ENCODE results near the gene CFAP58.

GRCh38 chr10:104479906-104480593 is 126.4 kb downstream of the CFAP58 start:
- TF ChIP-seq POLR2A (IDR thresholded peaks at IDR 0.05; ENCODE audit: low read depth, low read length) (no peak), POLR2AphosphoS5 (IDR thresholded peaks at IDR 0.05; ENCODE audit: low read depth, low read length) (no peak), TAF1 (IDR thresholded peaks at IDR 0.05; ENCODE audit: borderline replicate concordance, low read depth, low read length) (no peak)

Data from GM12892 (cell line).